GM18508 (cell line): ENCODE measurements around the gene PRKAG3.

Source experiments
- ATAC-seq: cut with Tn5 transposase; IDR thresholded peaks from one replicate; pipeline ENCODE4 v1.9.1; 2021; ENCODE audit warnings: moderate number of reproducible peaks; ENCODE audit not compliant: insufficient read depth, unreplicated experiment

The PRKAG3 gene

GRCh38 chr2:218865396-218865795, 33.8 kb upstream of the PRKAG3 start:
- no peak for ATAC-seq

- ATAC-seq: no peak
These were observed 31.5 kb upstream of the PRKAG3 start for GRCh38 chr2:218863021-218863520.

- ATAC-seq: no peak
These were observed 30.2 kb upstream of the PRKAG3 start for GRCh38 chr2:218861645-218862318.

- ATAC-seq: no peak
These were observed 29.4 kb upstream of the PRKAG3 start for GRCh38 chr2:218860950-218861381.

GRCh38 chr2:218859988-218860831, 28.6 kb upstream of the PRKAG3 start:
- no peak for ATAC-seq

GRCh38 chr2:218859556-218859987, 28.0 kb upstream of the PRKAG3 start, which contains the start of gene WNT6:
TSS of gene WNT6 (plus strand) at chr2:218859805. CDS start at chr2:218860038, 233 bp downstream.
- no peak for ATAC-seq

GRCh38 chr2:218858671-218859555, 27.3 kb upstream of the PRKAG3 start:
- ATAC-seq: no peak

- ATAC-seq: no peak
These were observed 26.5 kb upstream of the PRKAG3 start for GRCh38 chr2:218858138-218858445.

- no peak for ATAC-seq
These were observed 26.0 kb upstream of the PRKAG3 start for GRCh38 chr2:218857371-218858137.

GRCh38 chr2:218856896-218857243, 25.3 kb upstream of the PRKAG3 start:
- ATAC-seq: no peak

- no peak for ATAC-seq
These were observed 24.7 kb upstream of the PRKAG3 start for GRCh38 chr2:218856167-218856895.

GRCh38 chr2:218855305-218856166, 23.9 kb upstream of the PRKAG3 start:
- no peak for ATAC-seq

GRCh38 chr2:218854860-218855259, 23.3 kb upstream of the PRKAG3 start:
- ATAC-seq: no peak

GRCh38 chr2:218853766-218854165, 22.2 kb upstream of the PRKAG3 start:
- ATAC-seq: no peak

GRCh38 chr2:218852911-218853667, 21.5 kb upstream of the PRKAG3 start:
- no peak for ATAC-seq

- no peak for ATAC-seq
These were observed 19.7 kb upstream of the PRKAG3 start for GRCh38 chr2:218851286-218851685.

- no peak for ATAC-seq
These were observed 19.2 kb upstream of the PRKAG3 start for GRCh38 chr2:218850796-218851195.

GRCh38 chr2:218849721-218850120, 18.1 kb upstream of the PRKAG3 start:
- ATAC-seq: no peak
